ENCODE results near the gene BACE1-AS. TPM values are rescaled to one million over a fixed set of nuclear protein-coding genes. Genes with fewer than 3 reads are reported as not detected.
A peak's percentile ranks its signal among the peaks of the same experiment; 100 is the strongest.

BACE1-AS gene
- total and polyA plus RNA-seq, 4 donors: 6.3 to 24.7 (median 15.8) TPM

- no peak overlapping the region for H3K27ac ChIP-seq (ENCODE audit: low read depth, low read length)
- H3K4me1 ChIP-seq (ENCODE audit: control insufficient read depth, insufficient read depth, low read length): peaks cover 18% of the 10 kb centered on the region
- no peaks in the 10 kb centered on the region for H3K9me3 ChIP-seq (ENCODE audit: control insufficient read depth, insufficient read depth, low read length)
- H3K27me3 ChIP-seq (ENCODE audit: control insufficient read depth, insufficient read depth, low read length): no peaks in the 10 kb centered on the region
- peaks cover 15% of the 10 kb centered on the region for H3K36me3 ChIP-seq (ENCODE audit: control insufficient read depth, insufficient read depth, low read length)
- no peak for DNase-seq (ENCODE audit: low read depth in 4 of 6, low spot score in 6 of 6)
- 42% methylated on average over 2 of the region's 2 CpGs for WGBS (ENCODE audit: insufficient coverage)
- no peak overlapping the region for H3K4me3 ChIP-seq (ENCODE audit: low read depth, low read length)
Observed at GRCh38 chr11:117332843-117333242, 41.7 kb downstream of the BACE1-AS start.

DNA sequence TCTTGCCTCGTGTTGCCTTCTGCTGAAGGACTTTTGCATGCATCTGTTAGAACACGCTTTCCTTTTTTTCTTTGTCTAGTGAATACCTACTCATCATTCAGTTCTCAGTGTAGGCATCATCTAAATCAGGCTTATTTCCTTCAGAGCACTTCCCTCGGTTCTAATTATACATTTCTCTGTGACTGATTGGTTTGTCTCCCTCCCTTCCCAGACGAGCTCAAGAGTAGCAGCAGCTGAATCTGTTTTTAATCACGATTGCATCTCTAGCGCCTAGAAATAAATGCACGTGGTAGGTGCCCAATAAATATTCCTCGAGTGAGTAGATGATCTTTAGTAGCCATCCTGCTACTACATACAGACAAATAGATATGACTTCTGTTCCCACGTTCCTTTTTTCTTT lies 42.8 kb downstream of the BACE1-AS start:
- Histone ChIP-seq H3K4me3 (ENCODE audit: low read depth, low read length) (no peak overlapping the region), H3K36me3 (ENCODE audit: control insufficient read depth, insufficient read depth, low read length) (peaks cover 19% of the 10 kb centered on the region), H3K9me3 (ENCODE audit: control insufficient read depth, insufficient read depth, low read length) (no peaks in the 10 kb centered on the region), H3K27me3 (ENCODE audit: control insufficient read depth, insufficient read depth, low read length) (no peaks in the 10 kb centered on the region), H3K4me1 (ENCODE audit: control insufficient read depth, insufficient read depth, low read length) (peaks cover 11% of the 10 kb centered on the region), H3K27ac (ENCODE audit: low read depth, low read length) (no peak overlapping the region)
- WGBS (ENCODE audit: insufficient coverage): 59% methylated on average over 6 of the region's 9 CpGs
- DNase-seq (ENCODE audit: low read depth in 4 of 6, low spot score in 6 of 6): peak in 2 of 6 donors; percentile 38 to 75

DNA sequence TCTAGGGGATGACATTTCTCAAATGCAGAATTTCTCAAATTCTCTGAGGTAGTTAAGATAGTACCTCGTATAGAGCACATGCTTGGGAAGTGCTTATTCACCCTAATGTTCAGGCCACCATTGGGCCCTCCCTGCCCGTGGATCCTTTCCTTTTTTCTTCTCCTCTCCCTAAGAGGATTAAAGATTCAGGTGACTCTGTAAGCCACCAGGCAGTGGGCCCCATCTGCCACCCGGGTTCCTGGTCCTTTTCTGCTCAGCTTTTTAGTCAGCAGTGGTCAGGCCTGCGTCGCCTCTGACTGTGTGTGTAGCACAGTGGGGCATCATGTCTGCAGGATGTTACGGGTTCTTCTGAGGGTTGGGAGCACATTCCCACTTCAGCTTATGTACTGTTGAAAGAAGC lies 43.8 kb downstream of the BACE1-AS start:
- WGBS (ENCODE audit: insufficient coverage): 100% methylated on average over 3 of the region's 6 CpGs
- peaks cover 22% of the 10 kb centered on the region for H3K36me3 ChIP-seq (ENCODE audit: control insufficient read depth, insufficient read depth, low read length)

DNA sequence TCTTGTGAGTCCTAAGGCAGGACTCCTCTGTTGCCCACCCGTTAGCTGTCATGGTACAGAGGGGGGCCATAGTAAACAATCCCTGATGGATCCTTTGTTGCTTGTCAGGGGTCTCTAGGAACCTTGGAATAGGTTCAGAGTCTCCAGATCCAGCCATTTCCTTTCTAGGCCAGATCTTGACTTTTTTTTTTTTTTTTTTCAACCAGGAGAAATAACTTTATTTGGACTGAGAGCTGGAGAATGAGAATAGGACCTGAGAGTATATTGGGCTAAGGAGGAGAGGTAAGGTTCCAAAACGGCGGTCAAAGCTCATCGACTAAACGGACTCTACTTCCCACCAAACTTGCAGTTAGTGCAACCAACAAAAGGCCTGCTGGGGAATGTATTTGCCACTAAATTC lies 44.3 kb downstream of the BACE1-AS start:
- DNase-seq (ENCODE audit: low read depth in 4 of 6, low spot score in 6 of 6): no peak
- WGBS (ENCODE audit: insufficient coverage): 96% methylated on average over 4 of the region's 5 CpGs
- peaks cover under 1% of the 10 kb centered on the region for H3K4me1 ChIP-seq (ENCODE audit: control insufficient read depth, insufficient read depth, low read length)
- no peak overlapping the region for H3K4me3 ChIP-seq (ENCODE audit: low read depth, low read length)
- H3K9me3 ChIP-seq (ENCODE audit: control insufficient read depth, insufficient read depth, low read length): no peaks in the 10 kb centered on the region
- no peak overlapping the region for H3K27ac ChIP-seq (ENCODE audit: low read depth, low read length)
- no peaks in the 10 kb centered on the region for H3K27me3 ChIP-seq (ENCODE audit: control insufficient read depth, insufficient read depth, low read length)
- peaks cover 25% of the 10 kb centered on the region for H3K36me3 ChIP-seq (ENCODE audit: control insufficient read depth, insufficient read depth, low read length)

More for the DNA sequence above, 43.8 kb downstream of the BACE1-AS start:
- Histone ChIP-seq H3K27me3 (ENCODE audit: control insufficient read depth, insufficient read depth, low read length) (no peaks in the 10 kb centered on the region), H3K4me3 (ENCODE audit: low read depth, low read length) (no peak overlapping the region), H3K27ac (ENCODE audit: low read depth, low read length) (no peak overlapping the region), H3K9me3 (ENCODE audit: control insufficient read depth, insufficient read depth, low read length) (no peaks in the 10 kb centered on the region), H3K4me1 (ENCODE audit: control insufficient read depth, insufficient read depth, low read length) (peaks cover 4% of the 10 kb centered on the region)
- no peak for DNase-seq (ENCODE audit: low read depth in 4 of 6, low spot score in 6 of 6)

DNA sequence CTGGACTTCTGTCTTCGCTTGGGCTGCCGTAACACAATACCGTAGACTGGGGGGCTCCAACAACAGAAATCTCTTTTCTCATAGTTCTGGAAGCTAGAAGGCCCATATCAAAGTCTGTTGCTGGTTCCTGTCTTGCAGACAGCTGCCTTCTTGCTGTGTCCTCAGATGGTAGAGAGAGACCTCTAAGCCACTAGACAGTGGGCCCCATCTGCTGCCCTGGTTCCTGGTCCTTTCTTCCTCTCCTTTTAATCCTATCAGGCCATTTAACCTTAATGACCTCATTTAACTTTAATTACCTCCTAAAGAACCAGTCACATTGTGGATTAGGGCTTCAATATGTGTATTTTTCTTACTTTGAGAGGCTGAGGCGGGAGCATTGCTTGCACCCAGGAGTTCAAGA lies 45.9 kb downstream of the BACE1-AS start:
- 100% methylated on average over 3 of the region's 4 CpGs for WGBS (ENCODE audit: insufficient coverage)
- Histone ChIP-seq H3K4me1 (ENCODE audit: control insufficient read depth, insufficient read depth, low read length) (no peaks in the 10 kb centered on the region), H3K27ac (ENCODE audit: low read depth, low read length) (no peak overlapping the region), H3K27me3 (ENCODE audit: control insufficient read depth, insufficient read depth, low read length) (no peaks in the 10 kb centered on the region), H3K9me3 (ENCODE audit: control insufficient read depth, insufficient read depth, low read length) (no peaks in the 10 kb centered on the region), H3K4me3 (ENCODE audit: low read depth, low read length) (no peak overlapping the region), H3K36me3 (ENCODE audit: control insufficient read depth, insufficient read depth, low read length) (peaks cover 28% of the 10 kb centered on the region)
- no peak for DNase-seq (ENCODE audit: low read depth in 4 of 6, low spot score in 6 of 6)

Small RNA genes lying within 50 kb of the gene (small RNA-seq; reads per million reads assigned to genes)
- not detected for gene RF00564 (ENCODE audit: low replicate concordance)

Other genes with a start within 250 kb of the BACE1-AS start
- 10 to 100 TPM; 33.8 to 50.1 TPM for gene SIK3, start 192.9 kb upstream of the BACE1-AS start, total RNA-seq
- 10 to 100 TPM; 53.5 to 61.6 TPM for gene SIK3, start 192.9 kb upstream of the BACE1-AS start, polyA plus RNA-seq (ENCODE audit: insufficient read length in 2 of 2)
- gene PAFAH1B2, start 147.1 kb upstream of the BACE1-AS start, total RNA-seq: 100 to 1,000 TPM; 112 to 196 TPM
- 100 to 1,000 TPM in 1 of 2 donors, 10 to 100 TPM in 1; 77.3 to 104 TPM for gene PAFAH1B2, start 147.1 kb upstream of the BACE1-AS start, polyA plus RNA-seq (ENCODE audit: insufficient read length in 2 of 2)
- gene SIDT2, start 112.6 kb upstream of the BACE1-AS start, total RNA-seq: 10 to 100 TPM; 24.5 to 30.1 TPM
- gene SIDT2, start 112.6 kb upstream of the BACE1-AS start, polyA plus RNA-seq (ENCODE audit: insufficient read length in 2 of 2): 10 to 100 TPM; 42.9 to 51.7 TPM
- gene TAGLN, start 92.0 kb upstream of the BACE1-AS start, total RNA-seq: 100 to 1,000 TPM in 1 of 2 donors, 10 to 100 TPM in 1; 56.8 to 245 TPM
- gene TAGLN, start 92.0 kb upstream of the BACE1-AS start, polyA plus RNA-seq (ENCODE audit: insufficient read length in 2 of 2): 10 to 100 TPM; 41.8 to 47.8 TPM
- gene PCSK7, start 59.3 kb upstream of the BACE1-AS start, total RNA-seq: 10 to 100 TPM; 24.8 to 30.1 TPM
- gene PCSK7, start 59.3 kb upstream of the BACE1-AS start, polyA plus RNA-seq (ENCODE audit: insufficient read length in 2 of 2): 10 to 100 TPM; 35.3 to 59.6 TPM
- gene RNF214, start 58.7 kb upstream of the BACE1-AS start, total RNA-seq: 10 to 100 TPM; 17.2 to 17.3 TPM
- gene RNF214, start 58.7 kb upstream of the BACE1-AS start, polyA plus RNA-seq (ENCODE audit: insufficient read length in 2 of 2): 10 to 100 TPM; 23.1 to 23.8 TPM
- 10 to 100 TPM; 34.8 to 50.3 TPM for gene BACE1, start 24.9 kb downstream of the BACE1-AS start, total RNA-seq
- gene BACE1, start 24.9 kb downstream of the BACE1-AS start, polyA plus RNA-seq (ENCODE audit: insufficient read length in 2 of 2): 10 to 100 TPM; 97.8 to 99.5 TPM
- 10 to 100 TPM; 15.3 to 35.5 TPM for gene CEP164, start 36.5 kb downstream of the BACE1-AS start, total RNA-seq
- gene CEP164, start 36.5 kb downstream of the BACE1-AS start, polyA plus RNA-seq (ENCODE audit: insufficient read length in 2 of 2): 10 to 100 TPM; 24.0 to 41.3 TPM